Femur (tissue), 1 donor: ENCODE results near the gene NCCRP1.

ENCODE experiments used
- DNase-seq: peaks from one replicate; pipeline ENCODE4 v3.0.0-alpha.2; 2017

The NCCRP1 gene

GRCh38 chr19:39248806-39249205 lies 52.0 kb downstream of the NCCRP1 start, which contains the start of gene IFNL4:
TSS of gene IFNL4 (minus strand) at chr19:39248856.
- DNase-seq = no peak

DNA sequence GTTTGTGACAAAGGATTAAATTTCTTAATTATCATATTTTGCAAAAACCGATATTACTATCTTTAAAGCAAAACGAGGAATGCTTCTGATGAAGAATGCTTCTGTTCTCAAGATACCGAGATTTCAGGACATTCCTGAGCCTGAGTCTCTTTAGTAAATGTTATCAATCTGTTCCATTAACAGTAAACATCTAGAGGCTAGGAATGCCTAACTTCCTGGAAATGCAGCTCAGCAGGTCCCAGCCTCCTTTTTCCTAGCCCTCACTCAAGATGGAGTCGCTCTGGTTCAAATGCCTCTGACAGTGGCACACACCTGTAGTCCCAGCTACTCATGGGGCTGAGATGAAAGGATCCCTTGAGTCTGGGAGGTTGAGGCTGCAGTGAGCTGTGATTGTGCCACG lies 54.3 kb downstream of the NCCRP1 start:
- DNase-seq = no peak
